HL-60 (cell line): Measurements from ENCODE around the gene GALK2.

Experiments used
- CTCF ChIP-seq: IDR thresholded peaks from one replicate; pipeline ENCODE4 v1.5.1; 2011; ENCODE audit warnings: low read length, control low read depth, inconsistent platforms; ENCODE audit not compliant: insufficient read depth
- GABPA ChIP-seq: IDR thresholded peaks from 2 replicates; pipeline ENCODE4 v1.6.1; 2012; ENCODE audit warnings: low read depth

- TF ChIP-seq GABPA, result no peak
- TF ChIP-seq CTCF, result no peak
Observed at GRCh38 chr15:49121901-49122300, 48.1 kb upstream of the GALK2 start.
